GM18870 (cell line): ENCODE measurements around the gene RIPOR2.
"Not testable (repeated sequence)": the region's sequence is repeated elsewhere in the genome, so short reads cannot be mapped to it uniquely, and the experiment has no call there.

Source experiments
- ATAC-seq: cut with Tn5 transposase; IDR thresholded peaks from one replicate; pipeline ENCODE4 v1.9.1; 2021; ENCODE audit warnings: moderate library complexity; ENCODE audit not compliant: unreplicated experiment

The RIPOR2 gene

GRCh38 chr6:24926192-24926591 lies 9.6 kb downstream of the RIPOR2 start:
- ATAC-seq, result no peak

DNA sequence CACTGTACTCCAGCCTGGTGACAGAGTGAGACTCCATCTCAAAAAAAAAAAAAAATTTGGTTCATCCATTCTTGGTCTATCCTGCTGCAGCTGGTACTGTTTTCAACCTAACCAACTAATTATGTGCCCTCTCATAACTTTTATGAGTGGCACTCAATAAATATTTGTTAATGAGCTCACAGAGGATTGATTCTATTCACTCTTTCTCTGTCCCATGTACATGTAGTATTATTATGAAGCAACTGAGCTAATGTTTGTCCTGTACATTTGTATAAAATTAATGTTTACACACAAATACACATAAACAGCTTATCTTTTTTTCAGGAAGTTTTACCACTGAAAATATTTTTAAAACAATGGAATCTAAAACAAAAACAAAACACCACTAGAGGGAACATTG lies 10.1 kb downstream of the RIPOR2 start:
- no peak for ATAC-seq

DNA sequence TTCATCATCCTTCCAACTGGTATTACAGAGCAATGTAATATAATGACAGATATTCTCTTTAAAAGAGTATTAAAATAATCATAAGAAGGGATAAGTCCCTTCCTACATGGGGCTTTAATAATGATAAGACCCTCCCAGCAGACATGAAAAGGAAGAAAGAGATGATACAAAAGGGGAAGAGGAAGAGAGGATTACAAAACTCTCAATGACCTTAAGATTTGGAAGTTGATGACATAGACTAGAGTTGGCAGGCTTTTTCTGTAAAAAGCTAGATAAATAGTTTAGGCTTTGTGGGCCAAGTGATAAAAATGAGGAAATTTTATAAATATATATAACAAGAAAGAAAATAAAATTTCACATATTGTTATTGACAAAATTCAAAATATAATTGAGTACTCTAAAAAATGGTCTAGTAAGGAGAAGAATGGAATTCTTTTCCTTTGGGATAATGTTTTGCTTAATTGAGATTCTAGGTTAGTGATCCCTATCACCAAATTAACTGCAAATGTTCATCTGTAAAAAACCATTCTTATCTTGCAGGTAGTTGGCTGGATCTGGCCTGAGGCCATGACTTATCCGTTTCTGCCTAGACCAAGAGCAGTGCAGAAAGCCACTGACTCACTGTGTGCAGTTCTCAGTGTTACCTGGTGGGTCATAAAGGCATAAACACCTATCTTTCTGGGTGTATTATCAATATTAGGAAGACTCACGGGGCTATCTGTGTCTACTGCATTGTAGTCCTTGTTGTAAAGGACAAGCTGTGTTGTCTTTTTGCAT lies 11.0 kb downstream of the RIPOR2 start:
- ATAC-seq, result no peak

GRCh38 chr6:24923885-24924401 lies 11.8 kb downstream of the RIPOR2 start:
- ATAC-seq, result no peak

DNA sequence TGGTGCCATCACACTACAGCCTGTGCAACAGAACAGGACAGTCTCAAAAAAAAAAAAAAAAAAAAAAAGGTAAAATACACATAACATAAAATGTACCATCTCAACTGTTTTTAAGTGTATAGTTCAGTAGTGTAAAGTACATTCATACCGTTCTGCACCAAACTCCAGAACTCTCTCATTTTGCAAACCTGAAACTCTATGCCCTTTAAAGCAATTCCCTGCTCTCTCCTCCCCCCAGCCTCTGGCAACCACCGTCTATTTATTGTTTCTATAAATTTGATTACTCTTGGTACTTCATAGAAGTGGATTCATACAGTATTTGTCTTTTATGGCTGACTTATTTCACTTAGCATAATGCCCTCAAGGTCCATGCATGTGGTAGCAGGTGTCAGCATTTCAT lies 12.9 kb downstream of the RIPOR2 start:
- ATAC-seq, result no peak

GRCh38 chr6:24922170-24922569 lies 13.6 kb downstream of the RIPOR2 start:
- no peak for ATAC-seq

- ATAC-seq, result no peak
Observed at GRCh38 chr6:24920136-24920535, 15.6 kb downstream of the RIPOR2 start.

DNA sequence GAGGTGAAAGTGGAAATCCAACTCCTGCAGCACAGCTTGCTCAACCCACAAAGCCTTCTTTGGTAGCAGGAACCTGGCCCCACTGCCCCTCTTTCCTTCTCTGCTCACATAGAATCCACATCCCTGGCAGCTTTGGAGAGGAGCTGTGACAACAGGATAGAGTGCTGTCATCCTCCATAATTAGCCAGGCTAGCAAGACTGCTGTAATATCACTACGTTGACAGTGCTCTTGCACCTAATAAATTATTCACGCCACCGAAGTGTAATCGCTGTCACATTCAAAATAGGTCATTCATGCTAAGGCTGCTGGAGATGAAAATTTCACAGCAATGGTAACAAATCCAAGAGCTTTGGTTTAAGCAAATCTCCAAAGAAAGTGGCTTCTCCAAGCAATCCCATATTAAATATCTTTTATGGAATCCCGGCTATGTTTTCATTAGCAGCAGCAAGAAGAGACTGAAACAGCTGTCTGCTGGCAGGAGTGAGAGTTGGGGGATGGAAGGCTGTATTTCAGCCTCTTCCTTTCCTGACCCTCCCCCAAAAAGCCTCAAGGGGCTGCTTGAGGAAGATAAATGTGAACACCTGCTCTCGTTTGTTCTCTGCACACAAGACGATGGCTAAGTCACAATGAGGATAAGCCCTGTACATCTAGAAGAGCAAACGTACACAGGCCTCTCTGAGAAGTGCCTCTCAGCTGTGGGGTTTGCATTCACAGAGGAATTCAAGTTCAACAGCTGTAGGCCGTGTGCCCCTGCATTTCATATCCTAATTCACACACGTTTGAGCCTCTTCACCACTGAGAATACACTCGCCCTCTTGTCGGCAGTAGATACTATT lies 16.5 kb downstream of the RIPOR2 start:
- ATAC-seq, result no peak

DNA sequence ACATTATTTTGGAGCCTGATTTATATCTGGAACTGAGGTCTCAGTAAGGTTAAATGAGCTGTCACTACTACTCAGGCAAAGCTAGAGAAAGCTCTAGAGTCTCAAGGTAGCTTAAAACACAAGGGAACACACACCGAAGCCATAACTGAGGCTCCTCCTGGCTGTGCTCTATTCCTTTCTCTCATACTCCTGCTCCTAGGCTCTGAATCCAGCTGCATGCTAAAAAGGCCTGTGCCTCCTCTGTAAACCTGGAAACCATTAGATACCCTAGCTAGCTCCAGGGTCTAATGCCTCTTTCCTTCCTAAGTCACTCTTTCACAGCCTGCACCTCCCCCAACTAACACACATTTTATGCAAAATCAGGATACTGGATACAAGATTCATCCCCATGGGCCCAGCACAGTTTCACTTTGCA lies 17.1 kb downstream of the RIPOR2 start:
- ATAC-seq, result no peak

GRCh38 chr6:24916496-24916895 lies 19.3 kb downstream of the RIPOR2 start:
- no peak for ATAC-seq

DNA sequence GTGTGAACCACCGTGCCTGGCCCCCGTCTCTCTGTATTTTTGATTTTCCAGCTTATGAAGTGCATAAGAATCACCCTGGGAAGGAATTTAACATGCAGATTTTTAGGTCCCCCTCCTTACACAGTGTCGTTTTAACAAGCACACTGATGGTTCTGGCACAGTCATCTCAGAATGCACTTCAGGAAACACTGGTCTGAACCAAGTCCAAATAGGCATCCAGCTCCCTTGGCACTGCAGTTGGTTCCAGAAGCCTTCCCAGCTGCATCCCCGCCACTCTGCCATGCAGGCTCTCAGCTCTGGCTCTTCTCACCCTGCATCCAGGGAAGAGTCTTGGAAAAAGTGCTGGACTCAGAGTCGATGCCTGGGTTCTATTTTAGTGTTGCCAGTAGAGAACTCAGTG lies 20.1 kb downstream of the RIPOR2 start:
- ATAC-seq, result no peak

DNA sequence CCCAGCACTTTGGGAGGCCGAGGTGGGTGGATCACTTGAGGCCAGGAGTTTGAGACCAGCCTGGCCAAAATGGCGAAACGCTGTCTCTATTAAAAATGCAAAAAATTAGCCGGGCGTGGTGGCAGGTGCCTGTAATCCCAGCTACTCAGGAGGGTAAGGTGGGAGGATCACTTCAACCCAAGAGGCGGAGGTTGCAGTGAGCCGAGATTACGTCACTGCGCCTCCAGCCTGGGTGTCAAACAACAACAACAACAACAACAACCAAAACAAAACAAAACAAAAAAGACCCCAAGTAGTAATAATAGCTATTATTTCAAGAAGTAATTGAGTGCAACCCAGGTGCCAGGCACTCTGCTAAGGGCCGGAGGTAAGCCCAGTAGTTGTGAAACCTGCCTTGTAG lies 21.7 kb downstream of the RIPOR2 start:
- ATAC-seq, result not testable (repeated sequence)

DNA sequence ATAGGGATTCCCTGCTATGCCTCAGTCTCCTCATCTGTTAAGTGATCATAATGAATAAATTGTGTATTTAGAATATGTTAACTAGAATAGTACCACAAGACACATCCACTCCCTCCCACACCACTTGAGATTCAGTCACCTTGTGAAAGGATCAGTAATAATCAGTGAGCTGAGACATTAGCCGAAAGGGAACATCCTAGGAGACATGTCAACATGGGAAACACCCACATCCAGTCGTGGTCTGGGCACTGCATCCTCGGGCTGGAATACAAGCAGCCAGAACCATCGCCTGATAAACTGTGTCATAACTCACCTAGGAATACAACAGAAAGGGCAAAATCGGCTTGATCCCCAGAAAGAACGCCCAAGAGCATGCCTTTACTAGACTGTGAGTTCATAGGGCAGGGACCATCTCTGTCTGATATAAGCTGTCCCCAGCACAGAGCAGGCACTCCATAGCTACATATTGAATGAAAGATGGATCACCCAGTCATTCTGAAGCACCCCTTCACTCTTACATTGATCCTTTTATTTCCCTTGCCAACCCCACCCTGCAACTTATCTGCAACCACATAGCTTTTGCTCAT lies 23.9 kb downstream of the RIPOR2 start:
- ATAC-seq, result no peak

DNA sequence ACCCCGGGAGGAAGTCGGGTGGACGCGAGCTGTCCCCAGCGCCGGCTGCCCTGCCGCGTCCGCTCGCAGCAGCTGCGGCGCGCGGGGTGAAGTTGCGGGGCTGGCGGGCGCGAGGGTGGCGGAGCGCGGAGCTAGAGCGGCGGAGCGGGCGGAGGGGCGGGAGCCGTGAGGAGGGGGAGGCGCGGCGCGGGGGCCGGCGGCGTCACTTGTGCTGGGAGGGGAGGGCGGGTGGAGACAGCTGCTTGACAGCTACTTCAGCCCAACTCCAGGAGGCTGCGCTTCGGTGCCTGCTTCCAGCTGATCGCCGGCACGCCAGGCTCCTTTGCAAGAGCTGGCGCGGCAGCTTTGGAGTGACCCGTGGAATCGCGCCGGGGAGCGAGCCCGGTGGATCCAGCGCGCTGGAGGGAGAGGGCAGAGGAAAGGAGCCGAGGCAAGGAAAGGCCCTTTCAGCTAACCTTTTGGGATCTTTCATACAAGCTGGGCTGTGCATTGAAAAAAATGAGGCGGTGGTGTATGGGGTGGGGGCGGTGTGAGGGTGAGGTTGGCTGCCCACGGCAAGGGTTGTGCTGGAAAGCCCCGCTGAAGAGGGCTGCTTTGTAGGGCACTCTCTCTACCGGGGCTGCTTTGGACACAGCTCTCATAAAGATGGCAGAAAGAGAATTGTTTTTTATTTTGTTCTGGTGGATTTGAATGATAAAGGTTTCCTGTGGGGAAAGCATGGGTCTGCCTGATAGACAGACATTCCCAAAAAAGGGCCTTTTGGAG lies 24.6 kb downstream of the RIPOR2 start:
- ATAC-seq, result no peak

- no peak for ATAC-seq
Observed at GRCh38 chr6:24910331-24910960, 25.3 kb downstream of the RIPOR2 start.

DNA sequence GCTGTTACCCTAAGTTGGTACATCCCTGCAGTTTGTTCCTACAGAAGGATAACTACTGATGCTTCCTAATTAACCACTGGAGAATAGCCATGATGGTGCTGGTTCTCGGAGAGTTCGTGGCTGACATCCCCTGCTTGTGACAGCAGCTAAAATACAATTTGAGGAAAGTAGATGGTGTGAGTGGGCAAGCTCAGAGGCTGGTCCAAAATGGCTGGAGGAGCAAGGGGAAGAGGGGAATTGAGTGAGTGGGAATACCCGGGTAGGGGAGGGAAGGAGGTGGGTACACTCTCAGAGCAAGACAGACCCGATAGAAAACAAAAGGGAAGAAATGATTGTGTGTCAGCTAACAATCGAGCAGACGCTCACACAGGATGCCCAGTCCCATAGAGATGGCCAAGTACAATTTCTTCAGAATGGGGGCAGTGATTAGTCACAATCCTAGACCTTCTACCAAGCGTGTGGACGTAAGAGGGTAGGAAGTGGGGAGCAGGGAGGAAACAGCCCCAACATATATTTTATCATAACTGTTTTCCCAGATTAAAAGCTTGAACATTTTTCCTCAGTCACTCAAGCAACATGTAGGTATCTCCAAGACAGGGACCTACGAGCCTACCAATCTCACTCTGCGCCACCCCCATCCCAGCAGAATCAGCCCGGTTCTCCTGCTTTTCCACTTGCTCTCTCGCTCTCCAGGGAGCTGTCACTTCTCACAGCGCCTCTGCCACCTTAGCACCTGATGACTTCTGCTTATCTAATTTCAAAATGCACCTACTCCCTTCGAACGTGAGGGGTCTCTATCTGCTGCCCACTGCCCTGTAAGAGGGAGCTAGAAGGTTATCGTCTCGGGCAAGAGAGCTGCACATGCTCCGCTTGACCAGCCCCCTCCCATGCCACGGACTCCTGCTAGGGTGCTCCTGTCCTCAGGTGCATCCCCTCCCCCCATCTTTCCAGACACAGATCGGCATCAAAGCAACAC lies 26.2 kb downstream of the RIPOR2 start:
- ATAC-seq, result no peak

- ATAC-seq, result no peak
Observed at GRCh38 chr6:24908650-24909035, 27.1 kb downstream of the RIPOR2 start.

GRCh38 chr6:24907919-24908649 lies 27.7 kb downstream of the RIPOR2 start:
- no peak for ATAC-seq

DNA sequence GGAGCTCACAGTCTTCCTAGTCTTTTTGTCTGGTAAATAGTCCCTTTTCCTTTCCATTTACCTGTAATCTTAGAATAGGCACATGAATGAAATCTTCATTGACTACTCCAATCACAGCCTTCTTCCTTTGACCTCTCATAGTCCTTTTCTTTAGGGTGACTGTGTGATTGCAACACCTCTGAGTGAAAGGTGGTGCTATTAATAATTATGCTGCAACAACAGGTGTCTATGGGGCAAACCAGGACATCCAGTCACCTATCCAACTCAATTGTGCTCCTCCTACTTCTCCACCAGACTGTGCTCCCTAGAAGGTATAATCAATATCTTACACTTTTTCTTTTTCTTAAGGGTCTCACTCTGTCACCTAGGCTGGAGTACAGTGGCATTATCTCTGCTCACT lies 29.4 kb downstream of the RIPOR2 start:
- ATAC-seq, result no peak
